Suppressor macrophage treated with lipopolysaccharide for 4 hours (primary cell): ENCODE measurements around the gene PPP2R5E.
A peak's percentile ranks its signal among the peaks of the same experiment; 100 is the strongest.

ENCODE experiments used
- DNase-seq: peaks from one replicate; pipeline ENCODE4 v3.0.0-alpha.2; 2020

PPP2R5E gene

DNA sequence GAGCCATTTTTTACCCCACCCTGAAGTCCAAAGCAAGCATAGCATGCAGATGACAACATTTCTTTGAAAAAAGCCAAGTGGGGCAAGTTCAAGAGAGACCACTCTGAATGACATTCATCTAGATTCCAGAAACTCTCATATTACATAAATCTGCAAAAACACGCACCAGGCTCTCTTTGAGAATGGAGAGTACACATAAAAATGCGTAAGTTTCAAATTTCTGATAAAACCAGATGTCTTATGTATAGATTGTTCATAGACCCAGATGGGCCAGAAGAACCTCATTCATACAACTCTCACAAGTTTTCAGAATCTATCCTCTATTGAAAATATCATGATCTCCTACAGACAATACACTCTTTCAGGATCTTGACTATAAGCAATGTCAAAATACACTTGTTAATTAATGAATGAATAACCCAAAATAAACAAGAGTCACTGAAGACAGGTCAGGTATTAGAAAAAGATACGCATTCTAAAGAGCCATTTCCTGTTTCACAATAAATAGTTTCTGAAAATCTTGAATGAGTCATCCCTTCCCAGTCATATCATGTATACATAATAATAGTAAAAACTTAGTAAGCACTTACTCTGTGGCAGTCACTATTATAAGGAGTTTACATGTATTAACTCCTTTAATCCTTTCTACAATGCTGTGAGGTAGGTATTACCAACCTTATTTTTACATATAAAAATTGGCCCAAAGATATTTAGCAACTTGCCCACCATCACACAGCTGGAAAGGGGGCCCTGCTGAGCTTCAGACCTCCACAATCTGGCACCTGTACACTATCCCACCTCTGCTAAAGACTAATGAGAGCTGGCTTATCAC lies 72.0 kb downstream of the PPP2R5E start:
- DNase-seq: peak; percentile 72

- DNase-seq: no peak
These were observed 74.9 kb downstream of the PPP2R5E start for GRCh38 chr14:63468294-63468693.

DNA sequence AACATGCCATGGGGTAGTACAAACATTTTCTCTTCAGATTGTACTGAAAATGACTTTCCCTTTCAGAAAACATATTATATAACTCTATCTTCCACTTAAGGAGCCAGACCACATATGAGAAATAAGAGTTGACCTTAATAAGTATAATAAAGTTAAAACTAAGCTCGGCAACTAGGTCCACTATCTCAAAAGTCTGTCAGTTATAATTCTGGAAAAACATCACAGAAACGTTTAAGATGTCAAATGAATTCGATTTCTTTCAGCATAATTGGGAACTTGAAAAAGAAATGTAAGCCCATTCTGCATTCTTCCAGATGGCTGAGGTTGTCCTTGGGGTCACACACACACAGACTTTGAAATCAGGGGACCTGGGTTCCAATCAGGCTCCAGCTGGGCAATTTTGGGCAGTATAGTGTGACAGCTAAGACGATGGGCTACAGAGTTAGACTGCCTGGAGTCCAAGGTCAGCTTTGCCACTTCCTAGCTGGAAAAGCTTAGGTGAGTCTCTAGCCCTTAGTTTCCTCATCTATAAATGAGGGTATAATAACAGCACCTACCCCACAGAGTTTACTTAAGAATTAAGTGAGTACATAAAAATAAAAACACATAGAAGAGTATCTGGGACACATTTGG lies 75.6 kb downstream of the PPP2R5E start:
- no peak for DNase-seq

DNA sequence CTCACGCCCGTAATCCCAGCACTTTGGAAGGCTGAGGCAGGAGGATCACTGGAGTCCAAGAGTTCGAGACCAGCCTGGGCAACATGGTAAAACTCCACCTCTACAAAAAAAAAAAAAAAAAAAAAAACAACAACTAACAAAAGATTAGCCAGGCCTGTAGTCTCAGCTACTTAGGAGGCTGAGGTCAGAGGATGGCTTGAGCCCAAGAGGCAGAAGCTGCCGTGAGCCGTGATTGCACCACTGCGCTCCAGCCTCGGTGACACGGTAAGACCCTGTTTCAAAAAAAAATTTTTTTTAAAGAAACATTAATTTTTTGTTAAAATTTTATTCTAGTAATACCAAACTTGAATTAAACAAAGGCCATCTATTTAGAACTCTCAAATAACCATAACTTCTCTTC lies 77.8 kb downstream of the PPP2R5E start:
- no peak for DNase-seq

GRCh38 chr14:63460680-63461369 lies 82.4 kb downstream of the PPP2R5E start:
- DNase-seq: no peak

- no peak for DNase-seq
These were observed 83.4 kb downstream of the PPP2R5E start for GRCh38 chr14:63459738-63460137.

DNA sequence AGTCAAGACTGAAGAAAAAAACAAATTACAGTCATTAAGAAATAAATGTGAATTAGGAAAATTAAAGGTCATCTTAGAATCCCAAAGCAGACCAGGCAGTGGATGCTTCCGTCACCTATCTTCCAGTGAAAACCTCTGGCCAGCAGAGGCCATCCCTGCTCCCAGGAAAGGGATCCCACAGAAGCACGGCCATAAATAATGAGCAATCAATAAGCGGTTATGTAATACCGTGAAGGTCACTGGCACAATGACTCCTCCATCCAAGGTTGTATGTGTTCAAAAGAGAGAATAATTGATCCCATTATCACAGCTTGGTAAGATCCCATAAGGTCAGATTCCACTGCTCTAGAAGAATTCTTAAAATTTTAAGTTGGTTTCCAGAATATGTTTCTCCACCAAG lies 85.7 kb downstream of the PPP2R5E start:
- no peak for DNase-seq

- no peak for DNase-seq
These were observed 88.1 kb downstream of the PPP2R5E start for GRCh38 chr14:63454863-63455622.

- DNase-seq: no peak
These were observed 88.7 kb downstream of the PPP2R5E start for GRCh38 chr14:63454436-63454835.

DNA sequence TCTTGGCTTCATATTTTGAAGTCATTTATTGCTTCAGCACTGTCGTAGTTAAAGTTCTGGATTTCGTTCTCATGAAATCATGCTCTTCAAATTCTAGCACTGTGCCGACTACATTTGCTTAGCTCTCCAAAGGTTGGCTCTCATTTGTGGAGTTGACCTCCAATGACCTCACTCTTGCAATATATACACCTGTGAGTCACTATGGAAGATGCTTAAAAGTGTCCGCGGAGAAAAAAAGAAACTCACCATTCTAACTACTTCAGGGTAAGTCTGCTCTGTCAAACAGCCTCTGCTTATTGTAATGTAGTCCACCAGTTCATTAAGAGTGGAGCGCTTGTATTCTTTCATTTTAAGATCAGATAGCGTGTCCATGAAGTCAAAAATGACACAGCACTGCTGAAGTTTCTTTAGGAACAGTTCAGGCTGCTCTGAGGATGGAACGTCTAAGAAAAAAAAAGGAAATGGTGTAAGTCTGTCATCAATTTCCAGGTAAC lies 89.7 kb downstream of the PPP2R5E start:
- DNase-seq: no peak

GRCh38 chr14:63452796-63453195 lies 90.4 kb downstream of the PPP2R5E start:
- no peak for DNase-seq

GRCh38 chr14:63448841-63449240 lies 94.3 kb downstream of the PPP2R5E start:
- DNase-seq: peak; percentile 49

GRCh38 chr14:63444588-63444987 lies 98.6 kb downstream of the PPP2R5E start:
- no peak for DNase-seq

- no peak for DNase-seq
These were observed 99.2 kb downstream of the PPP2R5E start for GRCh38 chr14:63443988-63444387.

- no peak for DNase-seq
These were observed 99.8 kb downstream of the PPP2R5E start for GRCh38 chr14:63443361-63443760.

DNA sequence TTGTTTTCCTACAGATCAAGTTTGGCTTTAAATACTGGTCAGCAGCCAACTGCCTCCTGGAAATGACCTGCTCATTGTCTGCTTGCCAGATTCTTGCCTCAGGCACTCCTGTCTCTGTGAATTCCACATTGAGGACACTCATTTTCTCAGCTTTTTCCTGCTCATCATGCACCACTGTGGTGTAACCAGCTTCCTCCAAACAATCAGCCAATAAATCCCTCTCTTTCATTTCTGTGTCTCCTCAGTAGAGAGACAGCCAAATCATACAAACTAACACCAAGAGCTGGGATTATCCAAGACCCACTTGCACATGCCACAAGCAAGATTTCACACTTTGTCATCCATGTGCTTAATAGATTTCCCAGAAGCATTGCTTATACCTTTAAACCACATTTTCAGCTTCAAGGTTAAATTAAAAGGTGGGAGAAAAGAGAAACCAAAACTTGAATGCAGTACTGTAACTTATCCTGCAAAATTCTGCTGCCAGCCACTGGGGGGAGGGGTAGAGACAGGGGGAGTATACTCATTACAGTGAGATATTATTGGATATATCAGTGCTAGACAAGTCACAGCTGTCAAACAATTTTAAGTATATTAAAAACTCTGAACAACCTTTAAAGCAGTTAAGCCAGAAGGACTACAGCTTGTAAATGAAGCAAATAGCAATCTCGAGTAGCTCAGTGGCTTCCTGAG lies 105.0 kb downstream of the PPP2R5E start:
- DNase-seq: peak; percentile 75

DNA sequence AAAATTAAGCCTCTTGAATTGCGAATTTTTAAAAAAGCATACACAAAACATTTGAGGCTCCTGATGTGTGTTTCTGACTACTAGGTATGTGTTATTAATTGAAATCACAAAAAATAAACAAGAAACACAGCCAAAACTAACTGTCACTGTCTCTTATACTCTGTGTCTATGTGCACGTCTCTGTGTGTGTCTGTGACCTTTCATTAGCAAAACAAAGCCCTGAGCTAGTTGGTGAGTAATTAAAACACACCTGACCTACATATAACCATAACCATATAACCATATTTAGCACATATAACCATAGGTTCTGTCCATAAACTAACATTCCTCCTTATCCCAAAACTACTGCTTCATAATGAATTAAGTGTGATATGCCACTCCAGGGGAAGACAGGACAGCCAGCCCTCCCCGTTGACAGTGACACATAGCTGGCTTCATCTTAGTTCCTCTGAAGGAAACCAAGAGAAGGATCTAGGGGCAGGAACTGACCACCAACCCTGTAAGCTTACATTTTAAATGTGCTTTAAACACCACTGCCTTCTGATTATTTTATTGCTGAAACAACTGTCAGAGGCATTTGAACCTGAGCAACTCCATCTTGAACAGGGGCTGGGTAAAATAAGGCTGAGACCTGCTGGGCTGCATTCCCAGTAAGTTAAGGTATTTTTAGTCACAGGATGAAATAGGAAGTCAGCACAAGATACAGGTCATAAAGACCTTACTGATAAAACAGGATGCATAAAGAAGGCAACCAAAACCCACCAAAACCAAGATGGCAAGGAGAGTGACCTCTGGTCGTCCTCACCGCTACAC lies 106.7 kb downstream of the PPP2R5E start:
- no peak for DNase-seq

GRCh38 chr14:63435838-63436237 lies 107.3 kb downstream of the PPP2R5E start:
- DNase-seq: no peak

DNA sequence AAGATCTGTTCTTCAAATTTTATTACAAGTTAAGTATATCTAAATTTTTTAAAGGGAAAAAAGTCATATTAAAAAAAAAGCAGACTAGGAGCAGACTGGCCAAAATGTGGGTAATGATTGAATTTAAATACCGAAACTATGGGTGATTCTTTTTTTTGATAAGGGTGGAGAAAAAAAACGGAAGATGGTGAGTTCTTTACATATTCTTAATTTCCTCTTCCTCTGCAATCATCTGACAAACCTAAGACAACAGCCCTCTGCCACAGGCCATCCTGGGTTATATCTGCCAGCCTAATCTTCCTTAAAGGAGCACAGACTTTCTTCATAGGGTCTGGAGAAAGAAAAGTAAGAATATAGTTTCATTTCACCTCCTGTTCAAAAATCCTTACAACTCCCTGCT lies 108.0 kb downstream of the PPP2R5E start:
- peak; percentile 15 for DNase-seq

DNA sequence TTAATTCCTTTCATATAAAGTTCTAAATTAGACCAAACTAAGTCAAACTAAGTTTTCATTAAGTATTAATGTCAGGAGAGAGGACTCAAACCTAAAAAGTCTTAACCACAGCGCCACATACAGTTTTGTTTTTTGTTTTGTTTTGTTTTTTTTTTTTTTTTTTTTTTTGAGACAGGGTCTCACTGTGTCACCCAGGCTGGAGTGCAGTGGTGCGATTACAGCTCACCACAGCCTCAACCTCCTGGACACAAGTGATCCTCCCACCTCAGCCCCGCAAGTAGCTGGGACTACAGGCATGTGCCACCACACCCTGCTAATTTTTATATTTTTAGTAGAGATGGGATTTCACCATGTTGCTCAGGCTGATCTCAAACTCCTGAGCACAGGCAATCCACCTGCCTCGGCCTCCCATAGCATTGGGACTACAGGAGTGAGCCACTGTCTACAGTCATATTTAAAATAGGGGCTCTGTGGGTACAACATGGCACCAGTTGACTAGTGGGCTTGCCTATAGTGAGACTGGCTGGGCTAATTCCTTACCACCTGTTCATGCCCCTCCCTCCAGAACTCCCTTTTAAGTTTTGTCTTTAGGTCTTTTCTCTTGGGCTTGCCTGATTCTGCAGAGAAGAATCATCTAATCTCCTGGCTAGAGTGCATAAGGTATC lies 110.2 kb downstream of the PPP2R5E start:
- DNase-seq: no peak

- no peak for DNase-seq
These were observed 110.9 kb downstream of the PPP2R5E start for GRCh38 chr14:63432228-63432627.
